T-helper 1 cell (primary cell): ENCODE data around the gene ASPN.

Source experiments
- DNase-seq, 5 donors: peaks; one replicate each; pipeline ENCODE4 v3.0.0-alpha.2; 2012 to 2020

ASPN gene

GRCh38 chr9:92503156-92503555 lies 20.9 kb upstream of the ASPN start:
- no peak for DNase-seq

GRCh38 chr9:92501671-92502393 lies 19.5 kb upstream of the ASPN start:
- peak in 1 of 5 donors; percentile 10 for DNase-seq

DNA sequence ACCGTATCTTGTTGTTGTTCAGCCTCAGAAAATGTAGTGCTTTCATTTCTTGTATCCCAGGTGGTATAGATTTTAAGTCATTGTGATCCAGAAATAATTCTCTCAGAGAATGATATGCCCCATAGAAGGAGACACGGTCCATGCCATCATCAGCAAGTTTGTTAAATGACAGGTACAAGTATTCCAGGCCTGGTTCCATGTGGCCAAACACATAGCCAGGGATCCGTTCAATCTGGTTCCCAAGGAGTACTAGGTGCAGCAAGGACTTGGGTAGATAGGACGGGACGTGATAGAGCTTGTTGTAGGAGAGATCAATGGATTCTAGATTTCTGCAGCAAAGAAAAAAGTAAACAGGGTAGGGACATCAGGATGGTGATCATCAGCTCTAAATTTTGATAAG lies 18.4 kb upstream of the ASPN start:
- no peak for DNase-seq

- DNase-seq: no peak
Observed at GRCh38 chr9:92499701-92500100, 17.4 kb upstream of the ASPN start.

DNA sequence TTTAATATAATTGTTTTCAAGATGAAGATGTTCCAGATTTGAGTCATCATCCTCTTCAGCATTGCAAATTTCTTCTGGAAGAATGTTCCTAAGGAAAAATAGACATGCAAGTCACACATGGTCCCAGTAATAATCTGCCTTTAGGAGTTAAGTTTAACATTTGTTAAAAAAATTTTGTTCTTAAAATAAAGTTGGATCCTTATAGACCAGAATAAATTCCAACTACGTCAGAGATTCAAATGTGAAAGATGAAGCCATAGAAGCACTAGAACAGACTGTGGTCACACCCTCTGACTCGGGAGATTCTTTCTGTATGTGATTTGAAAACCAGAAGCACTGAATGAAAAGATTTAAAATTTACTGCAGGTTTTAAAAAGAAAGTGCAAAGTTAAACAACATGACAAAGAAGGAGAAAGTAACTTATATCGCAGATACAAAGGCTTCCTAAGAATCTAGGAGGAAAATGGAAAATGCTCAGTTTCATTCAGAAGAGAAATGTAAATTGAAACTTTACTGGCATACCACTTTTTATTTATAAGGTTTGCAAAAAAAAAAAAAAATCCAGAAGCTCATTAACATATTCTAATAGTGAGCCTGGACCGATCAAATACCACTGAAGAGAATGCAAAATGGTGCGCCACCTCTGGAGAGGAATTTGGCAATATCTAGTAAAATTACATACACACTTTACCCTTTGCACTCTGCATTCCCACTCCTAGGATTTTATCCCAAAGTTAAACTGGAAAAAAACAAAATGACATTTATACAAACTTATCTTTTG lies 14.3 kb upstream of the ASPN start:
- no peak for DNase-seq

DNA sequence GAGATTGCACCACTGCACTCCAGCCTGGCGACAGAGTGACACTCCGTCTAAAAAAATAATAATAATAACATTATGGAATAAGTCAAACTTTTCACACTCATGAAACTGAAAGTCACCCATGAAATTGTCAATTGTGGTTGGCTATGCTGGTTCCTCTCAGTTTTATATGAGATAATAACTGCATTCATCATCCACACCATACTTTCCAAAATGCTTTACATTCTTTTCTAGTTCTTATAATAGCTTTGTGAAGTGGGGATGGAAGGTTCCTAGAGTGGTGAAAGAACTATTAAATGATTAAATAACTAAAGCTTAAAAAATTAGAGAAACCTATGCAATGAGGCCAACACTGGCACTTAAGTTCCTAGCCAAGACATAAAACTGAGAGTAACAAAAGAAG lies 12.6 kb upstream of the ASPN start:
- DNase-seq: no peak

DNA sequence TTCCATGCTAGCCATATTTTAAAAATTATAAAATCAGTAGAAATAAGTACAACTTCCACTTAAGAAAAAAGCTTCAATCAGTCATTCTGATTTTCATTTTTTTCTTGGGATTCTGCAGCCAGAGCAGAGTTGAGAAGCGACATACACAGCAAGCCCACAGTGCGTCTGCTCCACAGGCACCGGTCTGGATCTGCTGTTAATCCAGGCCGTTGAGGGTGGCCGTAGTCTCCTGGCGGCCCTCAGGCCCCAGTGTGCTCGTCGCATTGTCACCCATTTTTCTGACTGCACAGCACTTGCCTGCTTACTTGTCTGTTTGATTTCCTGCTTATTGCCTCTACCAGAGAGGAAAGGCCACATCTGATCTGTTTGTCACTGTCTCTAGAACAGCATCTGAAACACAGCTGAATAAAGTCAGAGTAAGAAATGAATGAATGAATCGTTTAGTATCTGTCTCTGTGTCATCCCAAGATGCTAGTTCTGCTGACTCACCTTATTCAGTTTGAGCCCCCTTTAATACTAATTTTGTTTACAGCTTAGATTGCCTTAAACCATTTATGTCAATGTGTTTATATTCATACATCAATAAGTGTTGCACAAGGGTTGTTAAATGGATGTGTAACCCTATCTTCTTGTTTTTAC lies 11.6 kb upstream of the ASPN start:
- DNase-seq: no peak

DNA sequence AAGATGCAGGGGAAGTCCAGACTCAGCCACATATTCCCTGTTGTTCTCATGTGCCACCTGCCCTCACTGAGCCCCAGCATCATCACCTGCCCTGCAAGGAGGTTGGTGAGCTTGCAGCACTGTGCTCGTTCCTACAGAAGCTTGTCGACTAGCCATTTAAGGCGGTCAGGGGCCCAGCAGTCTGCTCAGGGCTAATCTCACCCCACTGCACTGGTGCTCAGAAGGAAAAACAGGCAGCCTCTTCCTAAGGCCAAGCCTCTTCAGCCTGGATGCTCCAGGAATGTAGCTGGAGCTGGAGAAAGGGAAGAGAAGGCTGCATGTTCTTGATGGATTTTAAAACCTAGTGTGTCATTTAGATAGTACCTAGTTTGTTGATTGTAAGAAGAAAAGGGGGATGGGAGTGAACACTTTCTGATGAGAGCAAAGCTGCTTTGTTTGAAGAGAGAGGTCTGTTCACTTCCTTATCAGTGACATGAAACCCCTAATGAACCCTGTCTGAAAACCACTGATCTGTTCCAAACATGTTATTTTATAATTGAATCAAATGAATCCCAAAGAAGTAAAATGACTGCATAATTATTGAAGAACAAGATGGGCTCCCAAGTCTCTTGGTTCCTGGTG lies 10.6 kb upstream of the ASPN start:
- DNase-seq: no peak

DNA sequence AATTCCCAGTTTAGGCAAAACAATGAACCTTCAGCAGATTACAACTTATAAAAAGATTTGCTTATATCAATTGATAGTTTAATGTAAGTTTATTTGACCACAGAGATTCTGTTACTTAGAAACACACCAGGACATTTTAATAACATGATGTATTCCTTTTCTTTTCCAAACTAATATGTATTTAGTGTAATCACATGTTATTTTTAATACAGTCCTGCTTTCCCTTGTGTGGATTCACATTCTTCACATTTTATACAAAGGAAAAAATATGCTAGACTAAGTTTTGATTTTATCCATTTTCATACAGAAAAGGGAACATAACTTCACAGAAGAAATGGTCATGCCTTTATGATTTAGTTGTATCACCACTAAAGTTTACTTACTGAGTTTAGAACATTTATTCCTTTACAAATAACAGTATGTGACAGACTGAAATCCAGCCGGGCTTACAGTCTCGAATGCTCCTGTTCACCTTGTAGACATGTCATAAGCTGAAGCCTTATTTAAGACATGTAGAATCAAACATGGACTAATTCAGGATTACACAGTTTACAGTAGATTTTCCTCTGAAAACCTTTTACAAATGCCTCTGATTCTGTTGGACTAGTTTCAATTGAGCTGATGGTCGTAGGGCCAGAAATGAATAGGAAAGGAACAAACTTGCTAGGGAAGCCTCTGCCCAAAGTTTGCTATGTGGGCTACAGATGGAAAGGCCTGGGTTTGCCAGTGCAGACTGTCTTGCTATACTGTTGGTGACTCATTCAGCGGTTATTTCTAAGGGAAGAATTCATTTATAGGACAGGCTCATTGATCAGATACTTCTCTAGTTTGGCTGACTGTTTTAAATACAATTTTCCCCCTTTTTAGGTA lies 6.6 kb upstream of the ASPN start:
- no peak for DNase-seq

- no peak for DNase-seq
Observed at GRCh38 chr9:92486371-92486770, 4.1 kb upstream of the ASPN start.

DNA sequence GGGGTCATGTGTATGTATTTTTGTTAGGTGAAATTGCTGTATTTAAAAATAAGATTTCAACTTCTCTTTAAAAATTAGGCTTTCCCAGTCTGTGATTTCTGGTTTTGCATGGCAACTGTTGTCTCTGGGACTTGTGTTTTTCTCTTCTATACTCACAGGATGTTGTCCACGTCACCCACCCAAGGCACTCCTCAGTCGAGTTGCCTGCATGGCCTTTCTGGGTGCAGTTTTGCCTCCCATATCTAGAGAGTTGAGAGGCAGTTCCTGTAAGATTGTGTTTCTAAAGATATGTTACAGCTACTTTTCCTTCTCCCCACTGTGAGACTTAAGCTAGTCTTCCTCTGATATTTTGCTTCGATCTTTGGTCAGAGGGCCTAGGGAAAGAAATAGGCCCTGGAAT lies 2.3 kb upstream of the ASPN start:
- DNase-seq: no peak

GRCh38 chr9:92483627-92484545 lies 1.6 kb upstream of the ASPN start:
- no peak for DNase-seq

- DNase-seq: no peak
Observed at GRCh38 chr9:92482805-92483204, 499 bp upstream of the ASPN start.

DNA sequence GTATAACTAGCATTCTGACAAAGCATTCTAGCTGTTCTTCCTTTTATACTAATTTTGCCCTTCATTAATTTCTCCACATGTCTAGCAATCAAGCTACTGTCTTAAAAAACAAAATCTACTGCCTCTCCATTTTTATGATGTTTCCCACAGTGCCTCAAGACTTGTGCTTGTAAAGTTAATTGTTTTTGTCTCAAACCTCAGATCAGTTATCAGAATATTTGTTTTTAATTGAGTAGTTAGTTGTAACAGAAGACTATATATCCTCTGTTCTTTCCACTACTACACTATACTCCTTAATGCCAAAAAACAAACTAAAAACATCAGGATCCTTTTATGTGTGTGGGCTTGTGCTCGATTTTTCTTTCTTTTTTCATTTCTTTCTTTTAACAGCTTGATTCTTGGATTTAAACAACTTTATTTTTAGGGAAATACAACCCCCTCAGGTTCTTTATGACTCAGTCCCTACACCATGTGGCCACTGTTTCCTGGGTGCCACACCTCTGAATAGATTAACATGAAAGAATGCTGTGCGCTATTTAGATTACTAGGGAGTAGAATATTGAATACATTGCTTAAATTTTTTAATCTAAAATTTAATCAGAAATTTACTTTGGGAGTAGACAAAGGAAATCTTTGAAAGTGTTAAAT lies 1.2 kb downstream of the ASPN start:
- DNase-seq: peak in 1 of 5 donors; percentile 15

- DNase-seq: no peak
Observed at GRCh38 chr9:92480291-92480771, 2.0 kb downstream of the ASPN start.

DNA sequence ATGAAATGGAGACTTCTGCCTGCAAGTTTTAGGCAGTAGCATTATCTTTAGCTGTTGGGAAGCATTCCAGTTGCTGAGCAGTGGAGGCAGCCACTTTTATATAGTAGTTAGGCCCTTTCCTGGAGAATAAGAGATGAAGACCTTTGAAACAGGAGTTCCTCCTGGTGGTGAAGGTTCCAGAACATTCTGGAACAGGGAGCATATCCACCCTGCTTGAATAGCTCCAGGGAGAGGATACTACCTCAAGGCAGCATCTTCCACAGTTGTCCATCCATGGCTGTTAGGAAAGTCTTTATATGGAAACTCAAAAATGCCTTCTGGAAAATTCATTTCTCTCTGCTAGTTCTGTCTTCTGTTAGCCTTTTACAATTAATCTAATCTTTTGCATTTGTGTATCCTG lies 3.0 kb downstream of the ASPN start:
- no peak for DNase-seq

- no peak for DNase-seq
Observed at GRCh38 chr9:92478783-92479182, 3.5 kb downstream of the ASPN start.

DNA sequence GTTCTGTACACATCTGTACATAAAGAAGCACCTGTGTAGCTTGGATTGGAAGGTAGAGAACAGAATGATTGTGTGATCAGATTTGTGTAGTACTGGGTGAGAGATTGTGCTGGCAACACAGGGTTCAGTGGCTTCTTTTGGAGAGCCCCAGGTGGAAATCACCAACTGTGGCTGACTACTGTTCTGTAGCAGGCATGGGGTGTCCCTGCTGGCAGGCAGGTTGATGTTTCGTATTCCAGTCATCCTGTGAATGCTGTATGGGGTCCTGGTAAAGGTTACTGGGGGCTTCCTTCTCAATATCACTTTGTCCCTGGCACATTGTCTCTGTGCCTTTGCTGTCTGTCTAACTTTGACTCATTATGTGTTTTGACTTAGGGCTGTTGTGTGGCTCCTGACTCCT lies 5.3 kb downstream of the ASPN start:
- DNase-seq: no peak

GRCh38 chr9:92474587-92474986 lies 7.7 kb downstream of the ASPN start:
- DNase-seq: no peak

DNA sequence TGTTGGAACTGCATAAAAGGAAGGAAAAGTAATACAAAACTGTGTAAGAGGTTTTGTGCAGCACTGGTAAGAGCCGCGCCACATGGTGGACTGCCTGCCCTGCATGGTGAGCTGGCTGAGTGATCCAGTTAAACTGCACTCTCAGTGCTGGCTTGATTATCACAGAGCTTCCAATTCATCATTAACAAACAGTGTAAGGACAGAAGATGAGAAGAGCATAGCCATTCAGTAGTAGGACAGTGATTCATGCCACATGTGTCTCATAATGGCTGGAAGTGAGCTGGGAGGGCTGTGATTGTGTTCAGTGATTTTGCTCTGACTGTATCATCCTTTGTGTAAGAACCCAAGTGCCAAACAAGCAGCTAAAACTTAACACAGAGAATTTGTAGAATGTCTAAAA lies 14.1 kb downstream of the ASPN start:
- no peak for DNase-seq

- no peak for DNase-seq
Observed at GRCh38 chr9:92467511-92467910, 14.8 kb downstream of the ASPN start.
